GM21423 (cell line): ENCODE data around the gene KATNAL1.
"Not testable (repeated sequence)": the region's sequence is repeated elsewhere in the genome, so short reads cannot be mapped to it uniquely, and the experiment has no call there.

Source experiments
- ATAC-seq: cut with Tn5 transposase; IDR thresholded peaks from one replicate; pipeline ENCODE4 v1.9.1; 2021; ENCODE audit warnings: mild to moderate bottlenecking, moderate library complexity; ENCODE audit not compliant: unreplicated experiment

Gene KATNAL1

DNA sequence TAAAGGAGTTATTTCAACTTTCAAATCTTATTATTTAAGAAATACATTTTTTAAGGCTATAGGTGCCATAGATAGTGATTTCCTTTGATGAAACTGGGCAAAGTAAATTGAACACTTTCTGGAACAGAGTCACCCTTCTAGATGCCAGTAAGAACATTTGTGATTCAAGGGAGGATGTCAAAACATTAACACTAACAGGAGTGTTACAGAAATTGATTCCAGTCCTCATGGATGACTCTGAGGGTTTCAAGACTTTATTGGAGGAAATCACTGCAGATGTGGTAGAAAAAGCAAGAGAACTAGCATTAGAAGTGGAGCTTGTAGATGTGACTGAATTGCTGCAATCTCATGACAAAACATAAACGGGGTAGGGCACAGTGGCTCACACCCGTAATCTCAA lies 12.2 kb downstream of the KATNAL1 start:
- no peak for ATAC-seq

DNA sequence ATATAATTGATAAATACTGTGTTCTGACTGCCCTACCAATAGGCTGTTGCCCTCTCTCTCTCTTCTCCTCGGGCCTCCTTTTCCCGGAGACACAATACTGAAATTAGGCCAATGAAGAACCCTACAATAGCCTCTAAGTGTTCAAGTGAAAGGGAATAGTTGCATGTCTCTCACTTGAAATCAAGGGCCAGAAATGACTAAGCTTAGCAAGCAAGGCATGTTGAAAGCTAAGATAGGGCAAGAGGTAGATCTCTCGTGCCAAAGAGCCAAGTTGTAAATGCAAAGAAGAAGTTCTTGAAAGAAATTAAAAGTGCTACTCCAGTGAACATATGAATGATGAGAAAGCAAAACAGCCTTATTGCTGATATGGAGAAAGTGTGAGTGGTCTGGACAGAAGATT lies 13.3 kb downstream of the KATNAL1 start:
- no peak for ATAC-seq

DNA sequence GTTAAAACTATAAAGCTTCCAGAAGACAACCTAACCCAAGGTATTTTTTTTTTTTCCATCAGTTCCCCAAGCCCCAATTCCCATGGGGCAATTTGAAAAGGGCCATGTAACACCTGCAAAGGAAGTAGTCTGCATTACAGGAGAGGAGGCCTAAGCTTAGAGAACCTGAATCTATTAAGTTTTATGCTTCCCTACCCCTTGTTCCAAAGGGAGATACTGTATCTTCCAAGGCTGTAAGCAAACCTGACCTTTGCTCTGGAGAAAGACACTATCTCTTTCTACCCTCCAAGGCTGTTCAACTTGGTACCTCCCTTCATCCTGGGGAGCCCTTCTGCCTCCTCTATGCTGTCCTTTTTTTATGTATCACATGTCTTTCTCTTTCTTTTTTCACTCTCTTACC lies 15.0 kb downstream of the KATNAL1 start:
- ATAC-seq = no peak

DNA sequence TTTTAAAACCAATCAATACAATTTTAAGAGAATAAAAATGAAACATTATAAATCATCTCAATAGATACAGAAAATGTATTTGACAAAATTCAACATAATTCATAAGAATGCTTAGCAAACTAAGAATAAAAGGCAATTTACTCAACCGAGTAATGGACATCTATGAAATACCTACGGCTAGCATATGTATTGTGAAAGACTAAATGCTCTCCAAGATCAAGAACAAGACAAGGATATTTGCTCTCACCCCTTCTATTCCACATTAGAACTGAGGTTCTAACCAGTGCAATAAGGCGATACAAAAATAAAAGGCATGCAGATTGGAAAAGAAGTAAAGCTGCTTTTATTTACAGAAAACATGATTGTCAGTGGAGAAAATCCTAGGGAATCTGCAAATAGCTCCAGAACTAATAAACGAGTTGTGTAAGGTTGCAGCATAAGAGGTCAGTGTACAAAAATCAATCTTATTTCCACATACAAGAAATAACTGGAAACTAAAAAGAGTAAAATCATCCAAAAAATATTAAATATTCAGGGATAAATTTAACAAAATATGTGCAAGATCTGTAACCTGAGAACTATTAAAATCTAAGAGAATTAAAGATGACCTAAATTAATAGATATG lies 16.4 kb downstream of the KATNAL1 start:
- no peak for ATAC-seq

DNA sequence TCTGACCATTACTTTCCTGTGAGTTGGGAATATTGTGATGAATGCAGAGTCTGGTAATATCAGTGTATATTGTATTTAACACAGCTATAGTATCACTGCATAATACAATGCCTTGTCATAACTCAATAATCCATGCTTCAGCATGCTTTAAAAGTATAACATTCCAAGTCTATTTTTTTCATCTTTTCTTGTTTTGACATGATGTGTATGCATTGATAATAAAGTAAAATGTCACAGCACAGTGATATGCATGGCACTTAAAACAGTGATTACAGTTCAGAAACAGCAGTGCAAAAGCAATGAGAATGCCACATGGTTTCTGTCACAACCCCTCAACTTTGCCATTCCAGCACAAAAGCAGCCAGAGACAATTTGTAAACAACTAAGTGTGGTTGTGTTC lies 17.8 kb downstream of the KATNAL1 start:
- ATAC-seq = no peak

DNA sequence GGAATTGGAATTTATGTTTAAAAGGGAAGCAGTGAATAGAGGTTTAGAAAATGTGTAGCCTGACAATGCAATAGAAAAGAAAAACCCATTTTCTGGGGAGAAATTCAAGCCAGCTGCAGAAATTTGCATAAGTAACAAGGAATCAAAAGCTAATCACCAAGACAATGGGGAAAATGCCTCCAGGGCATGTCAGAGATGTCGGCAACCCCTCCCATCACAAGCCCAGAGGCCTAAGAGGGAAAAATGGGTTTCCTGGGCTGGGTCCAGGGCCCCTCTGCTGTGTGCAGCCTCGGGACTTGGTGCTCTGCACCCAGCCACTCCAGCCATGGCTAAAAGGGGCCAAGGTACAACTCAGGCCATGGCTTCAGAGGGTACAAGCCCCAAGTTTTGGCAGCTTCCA lies 21.3 kb downstream of the KATNAL1 start:
- ATAC-seq = not testable (repeated sequence)

DNA sequence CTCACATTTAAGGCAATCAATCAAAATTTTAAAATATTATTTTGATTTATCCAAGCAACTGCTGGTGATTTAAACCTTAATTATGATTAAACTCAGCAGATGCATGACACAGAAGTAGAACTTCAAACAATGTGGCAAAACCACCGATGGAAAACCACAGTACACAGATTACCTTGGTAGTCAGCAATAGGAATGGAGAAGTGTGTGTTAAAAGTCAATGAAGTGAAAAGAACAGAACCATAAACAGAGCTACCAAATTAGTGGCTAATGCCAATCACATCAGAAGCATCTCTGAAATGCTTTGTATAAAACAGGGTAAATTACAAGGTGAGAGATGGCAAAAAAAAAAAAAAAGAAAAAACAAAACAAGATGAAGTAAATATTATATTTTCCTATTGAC lies 31.2 kb downstream of the KATNAL1 start:
- ATAC-seq = no peak

DNA sequence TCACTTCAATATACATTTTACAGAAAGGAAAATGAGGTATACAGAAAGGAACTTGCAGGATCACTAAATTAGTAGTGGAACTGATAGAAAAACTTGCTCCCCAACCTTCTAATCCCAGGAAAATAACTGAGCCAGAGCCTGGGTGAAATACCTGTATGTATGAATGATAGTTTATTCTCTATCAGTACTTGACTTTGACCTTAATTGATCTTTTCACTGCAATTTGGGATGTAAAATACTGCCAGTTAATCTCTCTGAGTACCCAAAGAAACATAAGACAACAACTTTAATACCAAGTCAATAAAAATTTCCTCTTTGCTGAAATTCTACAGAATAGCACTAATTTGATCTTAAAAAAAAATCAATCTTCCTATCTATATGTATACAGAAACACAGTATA lies 33.3 kb downstream of the KATNAL1 start:
- ATAC-seq = no peak

DNA sequence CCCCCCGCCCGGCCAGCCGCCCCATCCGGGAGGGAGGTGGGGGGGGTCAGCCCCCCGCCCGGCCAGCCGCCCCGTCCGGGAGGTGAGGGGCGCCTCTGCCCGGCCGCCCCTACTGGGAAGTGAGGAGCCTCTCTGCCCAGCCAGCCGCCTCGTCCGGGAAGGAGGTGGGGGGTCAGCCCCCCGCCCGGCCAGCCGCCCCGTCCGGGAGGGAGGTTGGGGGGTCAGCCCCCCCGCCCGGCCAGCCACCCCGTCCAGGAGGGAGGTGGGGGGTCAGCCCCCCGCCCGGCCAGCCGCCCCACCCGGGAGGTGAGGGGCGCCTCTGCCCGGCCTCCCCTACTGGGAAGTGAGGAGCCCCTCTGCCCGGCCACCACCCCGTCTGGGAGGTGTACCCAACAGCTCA lies 37.3 kb downstream of the KATNAL1 start:
- not testable (repeated sequence) for ATAC-seq

DNA sequence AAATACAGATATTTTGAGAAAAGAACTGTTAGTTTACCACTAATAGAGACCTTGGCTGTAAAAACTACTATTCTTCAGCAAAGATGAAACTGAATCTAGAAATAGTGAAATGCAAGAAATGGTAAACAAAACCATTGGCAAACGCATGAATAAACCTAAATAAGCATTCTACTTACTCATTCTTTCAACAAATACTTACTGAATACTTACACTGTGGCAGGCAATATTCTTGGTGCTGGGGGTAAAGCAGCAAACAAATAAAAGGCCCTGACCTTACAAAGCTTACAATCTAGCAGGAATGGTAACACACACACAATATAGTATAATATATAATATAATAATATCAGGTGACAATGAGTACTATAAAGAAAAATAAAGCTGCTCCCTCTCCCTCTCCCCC lies 38.7 kb downstream of the KATNAL1 start:
- no peak for ATAC-seq

DNA sequence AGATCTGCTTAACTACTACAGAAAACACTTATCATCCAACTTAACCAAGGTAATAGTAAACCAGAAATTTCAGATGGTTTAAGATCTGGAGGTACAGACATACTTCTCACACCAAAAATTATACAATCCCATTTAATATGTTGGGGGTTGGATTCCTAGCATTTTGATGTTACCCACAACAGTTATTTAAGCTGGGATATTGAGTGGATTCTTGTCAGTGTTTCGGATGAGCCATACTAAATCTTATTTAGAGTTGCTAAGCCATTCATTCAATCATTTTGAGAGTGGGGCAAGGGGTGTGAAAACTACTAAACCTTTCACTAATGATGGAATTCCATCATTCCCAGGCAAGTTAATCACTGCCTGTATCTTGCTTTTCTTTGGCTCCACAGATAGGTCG lies 40.6 kb downstream of the KATNAL1 start:
- ATAC-seq = no peak

DNA sequence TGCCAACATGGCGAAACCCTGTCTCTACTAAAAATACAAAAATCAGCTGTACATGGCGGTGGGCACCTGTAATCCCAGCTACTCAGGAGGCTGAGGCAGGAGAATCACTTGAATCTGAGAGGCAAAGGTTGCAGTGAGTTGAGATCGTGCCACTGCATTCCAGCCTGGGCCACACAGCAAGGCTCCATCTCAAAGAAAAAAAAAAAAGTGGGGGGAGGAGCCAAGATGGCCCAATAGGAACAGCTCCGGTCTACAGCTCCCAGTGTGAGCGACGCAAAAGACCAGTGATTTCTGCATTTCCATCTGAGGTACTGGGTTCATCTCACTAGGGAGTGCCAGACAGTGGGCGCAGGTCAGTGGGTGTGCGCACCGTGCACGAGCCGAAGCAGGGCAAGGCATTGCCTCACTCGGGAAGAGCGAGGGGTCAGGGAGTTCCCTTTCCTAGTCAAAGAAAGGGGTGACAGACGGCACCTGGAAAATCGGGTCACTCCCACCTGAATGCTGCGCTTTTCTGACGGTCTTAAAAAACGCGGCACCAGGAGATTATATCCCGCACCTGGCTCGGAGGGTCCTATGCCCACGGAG lies 48.1 kb downstream of the KATNAL1 start:
- not testable (repeated sequence) for ATAC-seq

DNA sequence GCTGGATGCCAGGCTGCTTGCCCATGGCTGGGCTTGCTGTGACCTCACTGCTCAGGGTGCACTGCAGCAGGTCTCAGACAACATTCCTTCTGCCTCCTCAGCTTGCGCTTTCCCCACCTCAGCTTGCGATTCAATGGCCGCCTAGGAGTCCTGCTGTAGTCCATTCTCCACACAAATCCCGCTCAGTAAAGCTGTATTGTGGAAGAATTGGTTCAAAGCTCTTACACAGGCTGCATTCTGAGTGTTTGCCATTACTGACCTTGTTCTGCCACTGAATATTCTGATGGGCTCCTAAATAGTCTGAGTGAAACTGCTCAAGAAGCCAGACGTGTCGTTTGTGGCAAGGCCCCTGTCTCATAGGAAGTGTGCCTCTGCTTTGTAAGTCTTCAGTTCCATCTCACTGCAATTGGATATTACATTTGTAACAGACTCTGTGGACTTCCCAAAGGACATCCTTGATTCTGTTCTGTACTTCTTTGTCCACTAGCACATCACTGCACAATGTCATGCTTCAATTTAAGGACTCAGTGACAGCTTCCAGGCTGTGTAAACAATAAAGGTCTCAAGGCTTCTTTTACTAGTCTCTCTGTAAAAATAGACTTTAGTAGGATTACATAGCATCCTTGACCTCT lies 49.8 kb downstream of the KATNAL1 start:
- ATAC-seq = peak; percentile 39

DNA sequence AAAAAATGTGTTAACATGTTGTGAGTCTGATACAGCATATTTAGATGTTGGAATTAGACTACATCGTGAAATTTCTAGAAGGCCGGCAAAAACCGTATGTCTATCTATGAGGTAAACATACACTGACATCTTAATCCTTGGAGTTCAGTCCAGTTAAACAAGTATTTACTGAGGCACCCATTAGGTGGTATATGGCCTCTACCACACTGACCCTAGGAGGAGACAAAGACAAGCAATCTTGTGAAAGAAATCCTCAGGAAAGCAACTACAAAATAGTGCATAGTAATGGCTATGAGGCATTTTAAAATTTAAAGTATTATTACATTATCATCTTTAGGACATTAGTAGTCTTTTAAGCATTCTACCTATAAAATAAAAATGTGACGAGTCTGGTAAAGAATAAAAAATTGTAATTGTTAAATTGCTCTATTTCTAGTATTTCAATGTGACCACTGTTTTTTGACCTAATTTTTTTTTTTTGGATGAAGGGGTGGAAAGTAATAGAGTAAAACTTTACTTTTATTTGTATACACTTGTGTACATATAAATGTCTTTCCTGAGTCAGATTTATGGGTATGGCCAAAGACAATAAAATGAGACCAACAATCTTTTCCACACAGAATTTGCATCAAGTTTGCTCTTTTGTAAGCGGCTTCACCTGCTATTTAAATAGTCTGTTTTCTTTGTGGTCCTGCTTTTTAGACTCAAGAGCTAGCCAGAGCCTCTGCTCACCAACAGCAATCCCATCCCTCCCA lies 50.5 kb downstream of the KATNAL1 start:
- ATAC-seq = no peak

DNA sequence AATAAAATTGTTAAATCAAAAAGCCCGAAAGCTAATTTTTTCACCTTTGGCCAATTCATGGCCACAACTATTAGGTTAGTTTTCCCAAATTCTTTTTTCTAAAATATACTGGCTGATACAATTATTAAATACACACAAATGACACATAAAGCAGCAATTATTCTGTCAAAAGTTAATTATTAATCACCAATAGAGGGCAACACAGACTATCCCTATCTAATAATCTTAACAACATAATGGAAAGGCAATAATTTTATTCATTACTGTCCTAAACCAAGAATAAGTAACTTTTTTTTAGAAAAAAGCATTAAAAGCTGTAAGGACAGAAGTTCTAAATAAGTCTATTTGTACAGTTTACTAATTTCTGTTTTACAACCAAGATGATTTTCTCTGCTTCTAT lies 51.7 kb downstream of the KATNAL1 start:
- ATAC-seq = no peak

DNA sequence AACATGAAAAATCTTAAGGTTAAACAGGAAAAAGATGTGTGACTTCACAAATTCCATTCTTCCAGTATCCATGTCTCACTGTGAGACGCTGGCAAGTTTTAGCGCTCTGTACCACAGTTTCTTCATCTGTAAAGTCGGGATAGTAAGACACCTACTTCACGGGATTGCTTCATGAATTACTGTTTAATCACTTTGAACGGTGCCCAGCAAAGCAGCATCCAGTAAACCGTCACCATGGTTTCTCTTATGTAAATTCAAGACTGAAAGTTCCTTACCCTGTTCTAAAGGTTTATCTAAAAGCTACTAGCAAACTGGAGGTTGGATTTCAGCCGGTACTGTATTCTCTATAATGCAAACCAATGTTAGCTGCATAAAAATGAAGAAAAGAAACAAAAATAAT lies 53.5 kb downstream of the KATNAL1 start:
- no peak for ATAC-seq

DNA sequence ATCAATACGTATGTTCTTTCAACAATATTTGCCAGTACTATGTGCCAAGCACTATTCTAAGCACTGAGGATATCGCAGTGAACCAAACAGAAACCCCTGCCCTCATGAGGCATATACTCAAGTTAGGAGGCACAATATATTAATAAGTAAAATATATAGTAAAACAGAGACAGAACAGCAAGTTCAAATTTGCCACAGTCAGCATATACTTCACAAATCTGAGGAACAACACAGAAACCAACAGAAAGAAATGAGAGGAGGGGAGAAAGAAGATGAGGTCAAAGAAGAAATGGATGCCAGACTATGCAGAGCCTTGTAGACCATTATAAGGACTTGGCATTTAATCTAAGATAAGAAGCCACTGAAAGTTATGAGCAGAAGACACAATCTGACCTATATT lies 59.9 kb downstream of the KATNAL1 start:
- ATAC-seq = no peak

DNA sequence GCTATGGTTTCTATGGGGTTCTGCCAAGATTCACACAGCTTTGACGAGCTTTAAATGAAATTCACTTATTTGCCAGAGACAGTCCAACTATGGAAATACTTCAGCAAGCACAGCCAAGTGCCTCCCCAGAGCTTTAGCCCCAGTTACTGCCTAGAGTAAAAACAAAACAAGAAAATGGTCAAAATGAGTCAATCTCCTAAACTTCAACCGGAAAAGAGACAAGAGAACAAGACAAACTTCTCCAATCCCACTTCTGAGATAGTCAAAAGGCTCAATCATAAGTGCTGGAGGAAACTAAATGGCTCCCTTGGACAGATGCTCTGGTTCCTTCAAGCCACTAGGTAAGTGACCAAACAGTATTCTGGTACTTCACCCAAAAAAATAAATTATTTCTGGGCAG lies 65.8 kb downstream of the KATNAL1 start:
- ATAC-seq = peak; percentile 72

DNA sequence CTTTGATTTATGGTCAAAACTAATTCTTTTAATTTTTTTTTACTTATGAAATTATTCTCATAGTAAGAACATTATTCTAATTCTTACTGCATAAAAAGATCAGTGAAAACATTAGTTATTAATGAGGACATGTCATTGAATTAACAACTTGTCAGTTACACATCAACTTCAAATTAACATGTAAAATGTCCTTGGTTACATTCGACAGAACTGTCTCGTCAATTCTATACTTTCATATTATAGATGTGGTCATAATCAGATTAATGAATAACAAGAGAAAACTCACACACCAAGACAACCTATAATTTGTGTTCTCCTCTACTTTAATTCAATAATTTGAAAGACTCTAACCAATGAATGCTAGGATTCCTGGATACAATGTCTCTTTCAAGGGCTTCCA lies 66.7 kb downstream of the KATNAL1 start:
- no peak for ATAC-seq

DNA sequence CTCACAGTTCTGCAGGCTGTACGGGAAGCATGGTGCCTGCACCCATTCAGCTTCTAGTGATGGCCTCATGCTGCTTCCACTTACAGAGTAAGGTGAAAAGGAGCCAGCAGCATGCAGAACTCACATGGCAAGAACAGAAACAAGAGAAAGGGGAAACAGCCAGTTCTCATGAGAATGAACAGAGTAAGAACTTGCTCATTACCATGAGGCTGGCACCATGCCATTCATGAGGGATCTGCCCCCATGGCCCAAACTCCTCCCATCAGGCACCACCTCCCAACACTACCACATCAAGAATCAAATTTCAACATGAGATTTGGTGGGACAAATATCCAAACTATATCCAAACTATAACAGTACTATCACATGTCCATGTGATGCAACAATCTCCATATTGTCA lies 72.1 kb downstream of the KATNAL1 start:
- no peak for ATAC-seq

DNA sequence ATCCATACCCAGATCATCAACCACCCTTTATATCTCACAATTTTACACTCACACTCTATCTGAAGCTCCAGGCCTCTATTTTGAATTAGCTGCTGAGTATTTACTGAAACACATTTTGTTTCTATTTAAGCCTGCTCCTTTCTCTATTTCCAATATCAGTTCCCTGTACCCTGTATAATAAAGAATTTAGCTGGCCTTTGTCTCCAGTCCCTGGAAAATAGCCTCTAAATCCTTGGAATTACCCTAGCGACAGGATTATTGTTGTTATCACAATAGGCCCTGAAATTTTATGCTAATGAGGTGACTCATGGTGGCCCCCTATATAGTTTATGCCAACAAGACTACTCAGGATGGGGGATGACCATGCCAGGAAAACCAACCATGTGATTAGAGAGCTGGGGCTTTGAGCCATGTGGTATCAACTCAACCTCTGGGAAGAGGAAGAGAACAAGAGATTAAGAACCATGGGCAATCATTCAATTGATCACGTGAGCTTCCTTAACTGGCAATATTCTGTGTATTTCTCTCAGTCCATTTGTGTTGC lies 72.7 kb downstream of the KATNAL1 start:
- ATAC-seq = no peak

DNA sequence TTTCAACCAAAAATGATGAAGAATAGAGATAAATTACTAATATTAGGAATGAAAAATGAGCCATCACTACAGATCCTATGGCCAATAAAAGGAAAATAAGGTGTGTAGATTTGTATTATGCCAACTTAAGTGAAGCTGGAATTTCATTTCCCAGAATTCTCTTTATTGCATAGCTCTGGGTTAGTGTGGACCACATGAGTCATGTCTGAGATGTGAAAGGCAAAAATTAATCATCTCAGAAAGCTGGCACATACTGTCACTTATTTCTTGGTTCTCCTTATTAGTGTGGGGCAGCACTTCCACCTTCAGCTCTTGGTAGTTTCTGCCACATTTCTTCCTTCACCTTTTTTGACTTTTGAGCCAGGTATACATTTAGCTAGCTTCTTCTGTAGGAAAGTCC lies 82.6 kb downstream of the KATNAL1 start:
- ATAC-seq = no peak
